ENCODE measurements around the gene ATXN7L1. TPM values are rescaled to one million over a fixed set of nuclear protein-coding genes. Genes with fewer than 3 reads are reported as not detected.

The ATXN7L1 gene
- total RNA-seq, 4 donors from 2014 or later, result 4.6 to 12.5 (median 10.1) TPM

GRCh38 chr7:105904064-105904463 is 27.7 kb upstream of the ATXN7L1 start:
- Histone ChIP-seq H3K36me3 (no peaks in the 10 kb centered on the region), H3K27ac (replicated peaks in 1 of 4) (no peak overlapping the region), H3K27me3 (no peaks in the 10 kb centered on the region), H3K9me3 (no peaks in the 10 kb centered on the region), H3K4me3 (no peak overlapping the region), H3K4me1 (peaks cover 0 to 23% (median 20%) of the 10 kb centered on the region in 4 donors)
- no peak for DNase-seq (ENCODE audit: extremely low spot score)
- TF ChIP-seq CTCF (IDR thresholded peaks at IDR 0.05), result no peak
- intact Hi-C loops (cut with DNase I), result no loop called here
- 100% methylated on average over 1 of the region's 1 CpG for WGBS

- H3K4me3 ChIP-seq, result no peak overlapping the region
- no peak overlapping the region for H3K27ac ChIP-seq (replicated peaks in 1 of 4)
- intact Hi-C loops (cut with DNase I), result no loop called here
- H3K36me3 ChIP-seq, result no peaks in the 10 kb centered on the region
- H3K9me3 ChIP-seq, result no peaks in the 10 kb centered on the region
- no peak for DNase-seq (ENCODE audit: extremely low spot score)
- no peak for TF ChIP-seq POLR2AphosphoS5 (IDR thresholded peaks at IDR 0.05)
- TF ChIP-seq CTCF (IDR thresholded peaks at IDR 0.05), result no peak
- TF ChIP-seq EP300 (IDR thresholded peaks at IDR 0.05), result no peak
- TF ChIP-seq POLR2A (IDR thresholded peaks at IDR 0.05; ENCODE audit: low read depth), result no peak
- peaks cover 0 to 20% (median 19%) of the 10 kb centered on the region in 4 donors for H3K4me1 ChIP-seq
- WGBS, result 95% methylated on average over 6 of the region's 6 CpGs
- H3K27me3 ChIP-seq, result no peaks in the 10 kb centered on the region
Observed at GRCh38 chr7:105902325-105902911, 26.0 kb upstream of the ATXN7L1 start.

GRCh38 chr7:105897999-105898398 is 21.6 kb upstream of the ATXN7L1 start:
- intact Hi-C loops (cut with DNase I), result no loop called here

GRCh38 chr7:105896407-105896911 is 20.1 kb upstream of the ATXN7L1 start:
- WGBS, result 69% methylated on average over 1 of the region's 1 CpG
- Histone ChIP-seq H3K27ac (replicated peaks in 1 of 4) (no peak overlapping the region), H3K4me3 (no peak overlapping the region), H3K9me3 (no peaks in the 10 kb centered on the region), H3K36me3 (no peaks in the 10 kb centered on the region), H3K4me1 (peaks cover 0 to 9% (median 6%) of the 10 kb centered on the region in 4 donors), H3K27me3 (no peaks in the 10 kb centered on the region)
- TF ChIP-seq POLR2A (IDR thresholded peaks at IDR 0.05; ENCODE audit: low read depth), result no peak
- TF ChIP-seq CTCF (IDR thresholded peaks at IDR 0.05), result no peak
- no peak for TF ChIP-seq EP300 (IDR thresholded peaks at IDR 0.05)
- TF ChIP-seq POLR2AphosphoS5 (IDR thresholded peaks at IDR 0.05), result no peak
- DNase-seq (ENCODE audit: extremely low spot score), result no peak
- intact Hi-C loops (cut with DNase I), result no loop called here

More at GRCh38 chr7:105897999-105898398, 21.6 kb upstream of the ATXN7L1 start:
- Histone ChIP-seq H3K27ac (replicated peaks in 1 of 4) (no peak overlapping the region), H3K36me3 (no peaks in the 10 kb centered on the region), H3K4me1 (peaks cover 0 to 9% (median 6%) of the 10 kb centered on the region in 4 donors), H3K4me3 (no peak overlapping the region), H3K27me3 (no peaks in the 10 kb centered on the region), H3K9me3 (no peaks in the 10 kb centered on the region)
- DNase-seq (ENCODE audit: extremely low spot score), result no peak
- TF ChIP-seq CTCF (IDR thresholded peaks at IDR 0.05) (no peak), POLR2AphosphoS5 (IDR thresholded peaks at IDR 0.05) (no peak), POLR2A (IDR thresholded peaks at IDR 0.05; ENCODE audit: low read depth) (no peak), EP300 (IDR thresholded peaks at IDR 0.05) (no peak)
- WGBS, result 90% methylated on average over 3 of the region's 3 CpGs

- 92% methylated on average over 3 of the region's 3 CpGs for WGBS
- intact Hi-C loops (cut with DNase I), result no loop called here
- TF ChIP-seq POLR2AphosphoS5 (IDR thresholded peaks at IDR 0.05) (no peak), POLR2A (IDR thresholded peaks at IDR 0.05; ENCODE audit: low read depth) (no peak), CTCF (IDR thresholded peaks at IDR 0.05) (no peak), EP300 (IDR thresholded peaks at IDR 0.05) (no peak)
Observed at GRCh38 chr7:105894131-105894530, 17.7 kb upstream of the ATXN7L1 start.

More at GRCh38 chr7:105894131-105894530, 17.7 kb upstream of the ATXN7L1 start:
- H3K36me3 ChIP-seq, result no peaks in the 10 kb centered on the region
- H3K4me3 ChIP-seq, result no peak overlapping the region
- DNase-seq (ENCODE audit: extremely low spot score), result no peak
- no peaks in the 10 kb centered on the region for H3K27me3 ChIP-seq
- peaks cover 0 to 3% (median 0%) of the 10 kb centered on the region in 4 donors for H3K4me1 ChIP-seq
- no peaks in the 10 kb centered on the region for H3K9me3 ChIP-seq
- no peak overlapping the region for H3K27ac ChIP-seq (replicated peaks in 1 of 4)

Measured in esophagus muscularis mucosa (tissue), 4 donors.